ENCODE results near the gene HPX. TPM values are rescaled to one million over a fixed set of nuclear protein-coding genes. Genes with fewer than 3 reads are reported as not detected.

HPX gene
- total RNA-seq, 4 donors from 2014 or later, result 1.0 to 7.5 (median 4.8) TPM

GRCh38 chr11:6474806-6475500, 34.2 kb upstream of the HPX start:
- Histone ChIP-seq H3K4me1 (peaks cover 0 to 37% (median 11%) of the 10 kb centered on the region in 4 donors), H3K27me3 (no peaks in the 10 kb centered on the region), H3K9me3 (no peaks in the 10 kb centered on the region), H3K27ac (peak overlapping the region in 3 of 4 donors; percentile 88 to 97 (median 95)), H3K36me3 (peaks cover 0 to 37% (median 0%) of the 10 kb centered on the region in 3 donors), H3K4me3 (no peak overlapping the region)
- 74 to 78% methylated on average over 3 of the region's 3 CpGs for WGBS, 2 donors
- no peak for TF ChIP-seq EP300 (IDR thresholded peaks at IDR 0.05)
- TF ChIP-seq, protein P1, sequence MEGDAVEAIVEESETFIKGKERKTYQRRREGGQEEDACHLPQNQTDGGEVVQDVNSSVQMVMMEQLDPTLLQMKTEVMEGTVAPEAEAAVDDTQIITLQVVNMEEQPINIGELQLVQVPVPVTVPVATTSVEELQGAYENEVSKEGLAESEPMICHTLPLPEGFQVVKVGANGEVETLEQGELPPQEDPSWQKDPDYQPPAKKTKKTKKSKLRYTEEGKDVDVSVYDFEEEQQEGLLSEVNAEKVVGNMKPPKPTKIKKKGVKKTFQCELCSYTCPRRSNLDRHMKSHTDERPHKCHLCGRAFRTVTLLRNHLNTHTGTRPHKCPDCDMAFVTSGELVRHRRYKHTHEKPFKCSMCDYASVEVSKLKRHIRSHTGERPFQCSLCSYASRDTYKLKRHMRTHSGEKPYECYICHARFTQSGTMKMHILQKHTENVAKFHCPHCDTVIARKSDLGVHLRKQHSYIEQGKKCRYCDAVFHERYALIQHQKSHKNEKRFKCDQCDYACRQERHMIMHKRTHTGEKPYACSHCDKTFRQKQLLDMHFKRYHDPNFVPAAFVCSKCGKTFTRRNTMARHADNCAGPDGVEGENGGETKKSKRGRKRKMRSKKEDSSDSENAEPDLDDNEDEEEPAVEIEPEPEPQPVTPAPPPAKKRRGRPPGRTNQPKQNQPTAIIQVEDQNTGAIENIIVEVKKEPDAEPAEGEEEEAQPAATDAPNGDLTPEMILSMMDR (IDR thresholded peaks at IDR 0.05), result no peak
- no peak for TF ChIP-seq POLR2A (IDR thresholded peaks at IDR 0.05)
- DNase-seq (ENCODE audit: low spot score in 2 of 2), result no peak

GRCh38 chr11:6474413-6474792, 33.6 kb upstream of the HPX start:
- H3K27ac ChIP-seq, result peak overlapping the region; percentile 81 to 97 (median 92)

GRCh38 chr11:6473451-6474412, 32.9 kb upstream of the HPX start, which contains the start of gene TRIM3:
TRIM3 (minus strand) TSS chr11:6473941; CDS start chr11:6465695, 8,246 bp downstream.
- 0 to 1% methylated on average over 44 to 62 of the region's 87 CpGs for WGBS, 2 donors
- DNase-seq (ENCODE audit: low spot score in 2 of 2), result peak; percentile 87 to 92
- TF ChIP-seq, protein P1 (IDR thresholded peaks at IDR 0.05), result peak in 2 of 5 experiments; percentile 8 to 21
- TF ChIP-seq POLR2A (IDR thresholded peaks at IDR 0.05), result peak; percentile 50 to 90
- TF ChIP-seq EP300 (IDR thresholded peaks at IDR 0.05), result peak in 1 of 2 donors; percentile 60
- H3K9me3 ChIP-seq, result no peaks in the 10 kb centered on the region
- H3K36me3 ChIP-seq, result peaks cover 0 to 25% (median 0%) of the 10 kb centered on the region in 3 donors
- H3K4me1 ChIP-seq, result peaks cover 0 to 44% (median 12%) of the 10 kb centered on the region in 4 donors
- H3K4me3 ChIP-seq, result peak within 1 kb of the TSS; percentile 64 to 92 (median 83)
- no peaks in the 10 kb centered on the region for H3K27me3 ChIP-seq
- H3K27ac ChIP-seq, result peak within 1 kb of the TSS; percentile 81 to 97 (median 92)

More at GRCh38 chr11:6474413-6474792, 33.6 kb upstream of the HPX start:
- Histone ChIP-seq H3K9me3 (no peaks in the 10 kb centered on the region), H3K36me3 (peaks cover 0 to 31% (median 0%) of the 10 kb centered on the region in 3 donors), H3K4me1 (peaks cover 0 to 37% (median 11%) of the 10 kb centered on the region in 4 donors), H3K27me3 (no peaks in the 10 kb centered on the region), H3K4me3 (peak overlapping the region; percentile 61 to 92 (median 70))
- 21 to 25% methylated on average over 7 of the region's 7 CpGs for WGBS, 2 donors
- TF ChIP-seq, protein P1 (IDR thresholded peaks at IDR 0.05), result no peak
- no peak for TF ChIP-seq EP300 (IDR thresholded peaks at IDR 0.05)
- TF ChIP-seq POLR2A (IDR thresholded peaks at IDR 0.05), result no peak
- no peak for DNase-seq (ENCODE audit: low spot score in 2 of 2)

GRCh38 chr11:6472934-6473333, 32.1 kb upstream of the HPX start:
- 38% methylated on average over 1 of the region's 1 CpG; no CpG with 5 or more reads in 1 of the 2 donors for WGBS, 2 donors
- Histone ChIP-seq H3K27me3 (no peaks in the 10 kb centered on the region), H3K4me3 (peak overlapping the region; percentile 64 to 92 (median 83)), H3K36me3 (peaks cover 0 to 17% (median 0%) of the 10 kb centered on the region in 3 donors), H3K4me1 (peaks cover 0 to 47% (median 12%) of the 10 kb centered on the region in 4 donors), H3K27ac (peak overlapping the region in 3 of 4 donors; percentile 88 to 97 (median 95)), H3K9me3 (no peaks in the 10 kb centered on the region)
- no peak for TF ChIP-seq EP300 (IDR thresholded peaks at IDR 0.05)
- TF ChIP-seq POLR2A (IDR thresholded peaks at IDR 0.05), result no peak
- TF ChIP-seq, protein P1 (IDR thresholded peaks at IDR 0.05), result no peak
- DNase-seq (ENCODE audit: low spot score in 2 of 2), result no peak
